GM20000 (cell line): ENCODE measurements around the gene ERBIN.

ENCODE experiments used
- DNase-seq: peaks from one replicate; pipeline ENCODE4 v3.0.0; 2012; ENCODE audit warnings: low spot score
- CTCF ChIP-seq: IDR thresholded peaks from 2 replicates; pipeline ENCODE4 v1.5.1; 2012; ENCODE audit warnings: mild to moderate bottlenecking, control low read depth; ENCODE audit errors: extremely low read depth, missing control alignments

ERBIN gene

GRCh38 chr5:65892801-65893200 is 33.6 kb upstream of the ERBIN start:
- DNase-seq: no peak
- TF ChIP-seq CTCF: no peak

GRCh38 chr5:65893749-65894430 is 32.5 kb upstream of the ERBIN start:
- no peak for TF ChIP-seq CTCF
- DNase-seq: no peak

- TF ChIP-seq CTCF: no peak
Observed at GRCh38 chr5:65895891-65896290, 30.5 kb upstream of the ERBIN start.

GRCh38 chr5:65900746-65901145 is 25.6 kb upstream of the ERBIN start:
- no peak for DNase-seq
- no peak for TF ChIP-seq CTCF

More at GRCh38 chr5:65895891-65896290, 30.5 kb upstream of the ERBIN start:
- no peak for DNase-seq

- no peak for TF ChIP-seq CTCF
- no peak for DNase-seq
Observed at GRCh38 chr5:65902104-65902503, 24.3 kb upstream of the ERBIN start.

- no peak for TF ChIP-seq CTCF
- no peak for DNase-seq
Observed at GRCh38 chr5:65903581-65903980, 22.8 kb upstream of the ERBIN start.

GRCh38 chr5:65906256-65906655 is 20.1 kb upstream of the ERBIN start:
- TF ChIP-seq CTCF: no peak
- DNase-seq: no peak
